Brain microvascular endothelial cell (primary cell): ENCODE measurements around the gene TMEM126A.

Source experiments
- DNase-seq: peaks from one replicate; pipeline ENCODE4 v3.0.0-alpha.2; 2020
- H3K27ac ChIP-seq: fragments of 250-450 bp; sonication (Bioruptor Pico); 2 replicates; pipeline ENCODE4 v1.5.1; 2020; ENCODE audit warnings: mild to moderate bottlenecking, moderate library complexity
- H3K27me3 ChIP-seq: fragments of 250-450 bp; sonication (Bioruptor Pico); replicated peaks from 2 replicates; pipeline ENCODE4 v1.5.1; 2020; ENCODE audit warnings: mild to moderate bottlenecking
- H3K36me3 ChIP-seq: fragments of 250-450 bp; sonication (Bioruptor Pico); replicated peaks from 2 replicates; pipeline ENCODE4 v1.5.1; 2020; ENCODE audit warnings: mild to moderate bottlenecking
- H3K4me3 ChIP-seq: 2 replicates; pipeline ENCODE4 v1.5.1; 2011; ENCODE audit warnings: low read depth, mild to moderate bottlenecking, control low read depth, low read length, moderate library complexity
- CTCF ChIP-seq: IDR thresholded peaks from 2 replicates; pipeline ENCODE4 v1.5.1; 2011; ENCODE audit warnings: low read depth, mild to moderate bottlenecking, moderate library complexity, low read length, control low read depth, inconsistent platforms; ENCODE audit errors: missing control alignments
- in situ Hi-C: cut with HindIII; loops from 2 replicates; pipeline ENCODE4 v1.10.0; 2017; ENCODE audit warnings: low sequenced_read_pairs, low pct_ligation_motif_present

The TMEM126A gene

GRCh38 chr11:85619499-85619898 is 28.3 kb upstream of the TMEM126A start:
- Histone ChIP-seq H3K27me3 (no peaks in the 10 kb centered on the region), H3K4me3 (no peak overlapping the region), H3K36me3 (no peaks in the 10 kb centered on the region), H3K27ac (no peak overlapping the region)
- no peak for TF ChIP-seq CTCF
- DNase-seq = no peak
- in situ Hi-C loops = no loop called here

- DNase-seq = no peak
- Histone ChIP-seq H3K4me3 (no peak overlapping the region), H3K27ac (no peak overlapping the region), H3K36me3 (no peaks in the 10 kb centered on the region), H3K27me3 (no peaks in the 10 kb centered on the region)
- no peak for TF ChIP-seq CTCF
- in situ Hi-C loops = no loop called here
Observed at GRCh38 chr11:85620256-85620655, 27.5 kb upstream of the TMEM126A start.

GRCh38 chr11:85626496-85626895 is 21.3 kb upstream of the TMEM126A start:
- TF ChIP-seq CTCF = no peak
- Histone ChIP-seq H3K27me3 (no peaks in the 10 kb centered on the region), H3K27ac (no peak overlapping the region), H3K4me3 (no peak overlapping the region), H3K36me3 (no peaks in the 10 kb centered on the region)
- in situ Hi-C loops = no loop called here
- DNase-seq = no peak

- H3K4me3 ChIP-seq = peak within 1 kb of the TSS; percentile 87
- peak; percentile 12 for DNase-seq
- in situ Hi-C loops = no loop called here
- H3K36me3 ChIP-seq = no peaks in the 10 kb centered on the region
- no peaks in the 10 kb centered on the region for H3K27me3 ChIP-seq
- TF ChIP-seq CTCF = no peak
- H3K27ac ChIP-seq = peak within 1 kb of the TSS; percentile 19
Observed at GRCh38 chr11:85627332-85627997, 20.3 kb upstream of the TMEM126A start, which contains the start of gene DLG2. TSS of gene DLG2 (minus strand) at chr11:85627344.

- Histone ChIP-seq H3K27ac (peak within 1 kb of the TSS; percentile 52), H3K4me3 (peak within 1 kb of the TSS; percentile 87), H3K36me3 (no peaks in the 10 kb centered on the region), H3K27me3 (no peaks in the 10 kb centered on the region)
- peak; percentile 98 for DNase-seq
- TF ChIP-seq CTCF = no peak
- in situ Hi-C loops = no loop called here
Observed at GRCh38 chr11:85627998-85628770, 19.6 kb upstream of the TMEM126A start, which contains the start of gene TMEM126B. TSS of gene TMEM126B (plus strand) at chr11:85628593. CDS start at chr11:85628608, 15 bp downstream.
